HL-60 (cell line): Measurements from ENCODE around the gene VAV2.

Source experiments
- DNase-seq, 2 experiments: peaks; one replicate each; pipeline ENCODE4 v3.0.0-alpha.2; 2010 to 2020; ENCODE audit warnings: low read depth in 1 of 2, low spot score in 1 of 2
- H3K27ac ChIP-seq: fragments of 250-450 bp; sonication (Bioruptor Pico); replicated peaks from 2 replicates; pipeline ENCODE4 v1.5.1; 2020; ENCODE audit warnings: mild to moderate bottlenecking, moderate library complexity
- H3K27me3 ChIP-seq: fragments of 250-450 bp; sonication (Bioruptor Pico); 2 replicates; pipeline ENCODE4 v1.5.1; 2021; ENCODE audit warnings: mild to moderate bottlenecking, moderate library complexity; ENCODE audit not compliant: insufficient read depth, poor library complexity, severe bottlenecking
- H3K4me3 ChIP-seq: replicated peaks from 2 replicates; pipeline ENCODE4 v1.5.1; 2011; ENCODE audit warnings: mild to moderate bottlenecking, control low read depth, low read length; ENCODE audit not compliant: insufficient read depth
- GABPA ChIP-seq: IDR thresholded peaks from 2 replicates; pipeline ENCODE4 v1.6.1; 2012; ENCODE audit warnings: low read depth
- POLR2AphosphoS5 ChIP-seq: IDR thresholded peaks from 2 replicates; pipeline ENCODE4 v1.6.1; 2012; ENCODE audit warnings: low read depth
- SPI1 ChIP-seq: IDR thresholded peaks from 2 replicates; pipeline ENCODE4 v1.6.1; 2012; ENCODE audit warnings: low read depth, mild to moderate bottlenecking, borderline replicate concordance
- TF ChIP-seq, protein P1 (sequence below): IDR thresholded peaks from one replicate; pipeline ENCODE4 v1.5.1; 2011; ENCODE audit warnings: low read length, control low read depth, inconsistent platforms; ENCODE audit not compliant: insufficient read depth
- TF ChIP-seq, protein P2 (sequence below): IDR thresholded peaks from 2 replicates; pipeline ENCODE4 v1.6.1; 2012; ENCODE audit warnings: low read depth; ENCODE audit not compliant: insufficient replicate concordance

Gene VAV2

DNA sequence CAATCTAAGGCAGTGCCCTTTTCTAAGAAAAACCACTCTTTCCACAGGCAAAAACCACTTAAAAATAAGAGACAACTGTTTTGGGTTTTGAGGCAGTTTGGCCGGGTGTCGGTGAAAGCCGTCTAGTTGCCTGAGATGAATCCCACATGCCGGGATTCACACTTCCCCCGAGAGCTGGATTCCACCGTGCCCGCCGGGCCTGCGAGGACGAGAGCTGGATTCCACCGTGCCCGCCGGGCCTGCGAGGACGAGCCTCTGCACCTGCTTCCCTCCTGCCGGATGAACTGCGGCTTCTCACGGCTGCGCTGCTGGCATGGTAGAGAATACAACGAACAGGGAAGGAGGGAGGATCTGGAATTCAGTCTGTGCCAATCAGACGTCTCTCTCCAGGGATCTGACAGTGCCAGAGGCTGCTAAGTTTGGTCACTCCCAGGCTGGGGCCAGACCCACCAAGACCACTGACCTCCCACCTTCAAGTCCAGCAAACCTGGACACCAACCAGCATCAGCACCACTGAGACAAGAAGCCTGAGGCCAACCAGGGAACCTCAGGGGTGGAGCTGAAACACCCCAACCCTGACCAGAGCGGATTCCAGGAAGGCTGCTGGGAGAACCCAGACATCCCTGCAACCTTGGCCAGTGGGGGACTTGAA is 23.0 kb downstream of the VAV2 start:
- no peak for DNase-seq
- no peak overlapping the region for H3K4me3 ChIP-seq
- H3K27ac ChIP-seq: no peak overlapping the region
- H3K27me3 ChIP-seq: no peaks in the 10 kb centered on the region
- TF ChIP-seq, protein P1, sequence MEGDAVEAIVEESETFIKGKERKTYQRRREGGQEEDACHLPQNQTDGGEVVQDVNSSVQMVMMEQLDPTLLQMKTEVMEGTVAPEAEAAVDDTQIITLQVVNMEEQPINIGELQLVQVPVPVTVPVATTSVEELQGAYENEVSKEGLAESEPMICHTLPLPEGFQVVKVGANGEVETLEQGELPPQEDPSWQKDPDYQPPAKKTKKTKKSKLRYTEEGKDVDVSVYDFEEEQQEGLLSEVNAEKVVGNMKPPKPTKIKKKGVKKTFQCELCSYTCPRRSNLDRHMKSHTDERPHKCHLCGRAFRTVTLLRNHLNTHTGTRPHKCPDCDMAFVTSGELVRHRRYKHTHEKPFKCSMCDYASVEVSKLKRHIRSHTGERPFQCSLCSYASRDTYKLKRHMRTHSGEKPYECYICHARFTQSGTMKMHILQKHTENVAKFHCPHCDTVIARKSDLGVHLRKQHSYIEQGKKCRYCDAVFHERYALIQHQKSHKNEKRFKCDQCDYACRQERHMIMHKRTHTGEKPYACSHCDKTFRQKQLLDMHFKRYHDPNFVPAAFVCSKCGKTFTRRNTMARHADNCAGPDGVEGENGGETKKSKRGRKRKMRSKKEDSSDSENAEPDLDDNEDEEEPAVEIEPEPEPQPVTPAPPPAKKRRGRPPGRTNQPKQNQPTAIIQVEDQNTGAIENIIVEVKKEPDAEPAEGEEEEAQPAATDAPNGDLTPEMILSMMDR: no peak
- TF ChIP-seq POLR2AphosphoS5 (no peak), SPI1 (no peak), GABPA (no peak)
- TF ChIP-seq, protein P2, sequence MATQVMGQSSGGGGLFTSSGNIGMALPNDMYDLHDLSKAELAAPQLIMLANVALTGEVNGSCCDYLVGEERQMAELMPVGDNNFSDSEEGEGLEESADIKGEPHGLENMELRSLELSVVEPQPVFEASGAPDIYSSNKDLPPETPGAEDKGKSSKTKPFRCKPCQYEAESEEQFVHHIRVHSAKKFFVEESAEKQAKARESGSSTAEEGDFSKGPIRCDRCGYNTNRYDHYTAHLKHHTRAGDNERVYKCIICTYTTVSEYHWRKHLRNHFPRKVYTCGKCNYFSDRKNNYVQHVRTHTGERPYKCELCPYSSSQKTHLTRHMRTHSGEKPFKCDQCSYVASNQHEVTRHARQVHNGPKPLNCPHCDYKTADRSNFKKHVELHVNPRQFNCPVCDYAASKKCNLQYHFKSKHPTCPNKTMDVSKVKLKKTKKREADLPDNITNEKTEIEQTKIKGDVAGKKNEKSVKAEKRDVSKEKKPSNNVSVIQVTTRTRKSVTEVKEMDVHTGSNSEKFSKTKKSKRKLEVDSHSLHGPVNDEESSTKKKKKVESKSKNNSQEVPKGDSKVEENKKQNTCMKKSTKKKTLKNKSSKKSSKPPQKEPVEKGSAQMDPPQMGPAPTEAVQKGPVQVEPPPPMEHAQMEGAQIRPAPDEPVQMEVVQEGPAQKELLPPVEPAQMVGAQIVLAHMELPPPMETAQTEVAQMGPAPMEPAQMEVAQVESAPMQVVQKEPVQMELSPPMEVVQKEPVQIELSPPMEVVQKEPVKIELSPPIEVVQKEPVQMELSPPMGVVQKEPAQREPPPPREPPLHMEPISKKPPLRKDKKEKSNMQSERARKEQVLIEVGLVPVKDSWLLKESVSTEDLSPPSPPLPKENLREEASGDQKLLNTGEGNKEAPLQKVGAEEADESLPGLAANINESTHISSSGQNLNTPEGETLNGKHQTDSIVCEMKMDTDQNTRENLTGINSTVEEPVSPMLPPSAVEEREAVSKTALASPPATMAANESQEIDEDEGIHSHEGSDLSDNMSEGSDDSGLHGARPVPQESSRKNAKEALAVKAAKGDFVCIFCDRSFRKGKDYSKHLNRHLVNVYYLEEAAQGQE: no peak

DNA sequence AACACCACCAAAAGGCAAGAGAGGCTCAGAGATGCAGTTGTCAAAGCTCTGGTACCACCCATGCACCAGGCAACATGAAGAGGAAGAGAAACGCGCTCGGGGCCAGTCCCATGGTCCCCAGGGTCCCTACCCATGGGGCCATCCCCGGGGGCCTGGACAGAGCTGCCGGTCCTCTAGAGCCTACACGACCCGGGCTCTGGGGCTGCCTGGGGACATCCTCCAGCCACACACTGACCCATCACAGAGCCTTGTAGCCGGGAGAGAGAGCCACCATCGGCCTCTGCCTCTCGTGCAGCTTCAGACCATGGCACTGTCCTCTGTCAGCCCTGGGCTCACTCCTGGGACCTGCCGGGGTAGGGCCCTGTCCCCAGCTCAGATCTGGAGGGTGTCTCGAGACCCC is 23.7 kb downstream of the VAV2 start:
- Histone ChIP-seq H3K27me3 (no peaks in the 10 kb centered on the region), H3K27ac (no peak overlapping the region), H3K4me3 (no peak overlapping the region)
- TF ChIP-seq POLR2AphosphoS5 (no peak), SPI1 (no peak), GABPA (no peak)
- TF ChIP-seq, protein P1: no peak
- TF ChIP-seq, protein P2: no peak
- DNase-seq: no peak

DNA sequence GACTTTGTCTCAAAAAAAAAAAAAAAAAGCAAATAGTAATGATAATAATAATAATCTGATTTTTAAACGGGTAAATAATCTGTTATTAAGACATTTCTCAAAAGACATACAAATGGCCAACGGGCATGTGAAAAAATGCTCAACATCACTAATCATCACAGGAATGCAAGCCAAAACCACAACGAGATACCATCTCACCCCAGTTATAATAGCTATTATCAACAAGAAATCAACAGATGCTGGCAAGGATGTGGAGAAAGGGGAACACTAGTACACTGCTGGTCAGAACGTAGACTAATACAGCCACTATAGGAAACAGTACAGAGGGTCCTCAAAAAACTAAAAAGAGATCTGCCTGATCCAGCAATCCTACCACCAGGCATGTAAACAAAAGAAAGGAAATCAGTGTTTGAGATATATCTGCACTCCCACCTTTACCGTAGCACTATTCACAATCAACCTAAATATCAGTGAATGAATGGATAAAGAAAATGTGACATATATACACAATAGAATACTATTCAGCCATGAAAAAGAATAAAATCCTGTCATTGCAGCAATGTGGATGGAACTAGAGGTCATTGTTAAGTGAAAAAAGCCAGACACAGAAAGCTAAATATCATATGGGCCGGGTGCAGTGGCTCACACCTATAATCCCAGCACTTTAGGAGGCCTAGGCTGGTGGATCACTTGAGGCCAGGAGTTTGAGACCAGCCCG is 24.9 kb downstream of the VAV2 start:
- TF ChIP-seq POLR2AphosphoS5 (no peak), GABPA (no peak), SPI1 (no peak)
- TF ChIP-seq, protein P2: no peak
- TF ChIP-seq, protein P1: no peak
- DNase-seq: no peak
- Histone ChIP-seq H3K27me3 (no peaks in the 10 kb centered on the region), H3K27ac (no peak overlapping the region), H3K4me3 (no peak overlapping the region)
